ENCODE data around the gene SAMM50. TPM values are rescaled to one million over a fixed set of nuclear protein-coding genes. Genes with fewer than 3 reads are reported as not detected.

The SAMM50 gene
- total and polyA plus RNA-seq, 9 donors, result 34.9 to 57.0 (median 46.4) TPM

GRCh38 chr22:44039566-44040171, 84.4 kb downstream of the SAMM50 start:
- Histone ChIP-seq H3K4me1 (ENCODE audit: control insufficient read depth, insufficient read depth, low read length) (peaks cover 14% of the 10 kb centered on the region), H3K4me3 (ENCODE audit: low read length) (no peak overlapping the region), H3K9me3 (replicated peaks; ENCODE audit: control insufficient read depth, low read depth, low read length) (peaks cover 2% of the 10 kb centered on the region), H3K27me3 (ENCODE audit: control insufficient read depth, insufficient read depth, low read length) (no peaks in the 10 kb centered on the region), H3K36me3 (ENCODE audit: control insufficient read depth, insufficient read depth, low read length) (no peaks in the 10 kb centered on the region), H3K27ac (ENCODE audit: low read length) (no peak overlapping the region)
- 90% methylated on average over 4 of the region's 8 CpGs for WGBS (ENCODE audit: insufficient coverage)
- no peak for DNase-seq

- no CpG with 5 or more reads among the region's 20 CpGs for WGBS (ENCODE audit: insufficient coverage)
- no peak for DNase-seq
- Histone ChIP-seq H3K36me3 (ENCODE audit: control insufficient read depth, insufficient read depth, low read length) (peaks cover 3% of the 10 kb centered on the region), H3K9me3 (replicated peaks; ENCODE audit: control insufficient read depth, low read depth, low read length) (peaks cover 2% of the 10 kb centered on the region), H3K27ac (ENCODE audit: low read length) (no peak overlapping the region), H3K4me3 (ENCODE audit: low read length) (no peak overlapping the region), H3K4me1 (ENCODE audit: control insufficient read depth, insufficient read depth, low read length) (peaks cover 9% of the 10 kb centered on the region), H3K27me3 (ENCODE audit: control insufficient read depth, insufficient read depth, low read length) (no peaks in the 10 kb centered on the region)
These were observed 87.3 kb downstream of the SAMM50 start for GRCh38 chr22:44042249-44043218.

- H3K27ac ChIP-seq (ENCODE audit: low read length), result no peak overlapping the region
- no peak overlapping the region for H3K4me3 ChIP-seq (ENCODE audit: low read length)
- peaks cover 2% of the 10 kb centered on the region for H3K9me3 ChIP-seq (replicated peaks; ENCODE audit: control insufficient read depth, low read depth, low read length)
- no peaks in the 10 kb centered on the region for H3K27me3 ChIP-seq (ENCODE audit: control insufficient read depth, insufficient read depth, low read length)
- no CpG with 5 or more reads among the region's 1 CpG for WGBS (ENCODE audit: insufficient coverage)
- peaks cover 12% of the 10 kb centered on the region for H3K4me1 ChIP-seq (ENCODE audit: control insufficient read depth, insufficient read depth, low read length)
- peaks cover 3% of the 10 kb centered on the region for H3K36me3 ChIP-seq (ENCODE audit: control insufficient read depth, insufficient read depth, low read length)
- no peak for DNase-seq
These were observed 89.9 kb downstream of the SAMM50 start for GRCh38 chr22:44045145-44045544.

Other genes starting within 250 kb of the SAMM50 start
- 1.5 TPM for gene EFCAB6, start 143.1 kb upstream of the SAMM50 start, total RNA-seq
- gene EFCAB6, start 143.1 kb upstream of the SAMM50 start, polyA plus RNA-seq (ENCODE audit: insufficient read depth in 1 of 8, insufficient read length in 8 of 8, low replicate concordance in 1 of 8), result 1 to 10 TPM in 4 of 8 donors, under 1 TPM in 4; 0.63 to 1.6 (median 1.0) TPM
- 1.2 TPM for gene SULT4A1, start 92.9 kb upstream of the SAMM50 start, total RNA-seq
- 1 to 10 TPM in 7 of 8 donors, under 1 TPM in 1; 0.92 to 4.3 (median 2.3) TPM for gene SULT4A1, start 92.9 kb upstream of the SAMM50 start, polyA plus RNA-seq (ENCODE audit: insufficient read depth in 1 of 8, insufficient read length in 8 of 8, low replicate concordance in 1 of 8)
- gene PNPLA5, start 63.4 kb upstream of the SAMM50 start, total RNA-seq, result not detected
- gene PNPLA5, start 63.4 kb upstream of the SAMM50 start, polyA plus RNA-seq (ENCODE audit: insufficient read depth in 1 of 8, insufficient read length in 8 of 8, low replicate concordance in 1 of 8), result under 1 TPM in 1 of 8 donors, not detected in 7; 0.12 TPM
- gene PNPLA3, start 31.6 kb upstream of the SAMM50 start, total RNA-seq, result 0.18 TPM
- under 1 TPM; 0.29 to 0.79 (median 0.37) TPM for gene PNPLA3, start 31.6 kb upstream of the SAMM50 start, polyA plus RNA-seq (ENCODE audit: insufficient read depth in 1 of 8, insufficient read length in 8 of 8, low replicate concordance in 1 of 8)
- gene PARVB, start 68.9 kb downstream of the SAMM50 start, total RNA-seq, result 42.7 TPM
- 10 to 100 TPM; 31.5 to 52.0 (median 44.0) TPM for gene PARVB, start 68.9 kb downstream of the SAMM50 start, polyA plus RNA-seq (ENCODE audit: insufficient read depth in 1 of 8, insufficient read length in 8 of 8, low replicate concordance in 1 of 8)
- gene PARVG, start 225.5 kb downstream of the SAMM50 start, total RNA-seq, result 3.0 TPM
- 1 to 10 TPM; 2.8 to 4.3 (median 3.2) TPM for gene PARVG, start 225.5 kb downstream of the SAMM50 start, polyA plus RNA-seq (ENCODE audit: insufficient read depth in 1 of 8, insufficient read length in 8 of 8, low replicate concordance in 1 of 8)

Data from muscle of leg (tissue), 11 donors.